ENCODE data around the gene UPK2.
A peak's percentile ranks its signal among the peaks of the same experiment; 100 is the strongest.

Gene UPK2

DNA sequence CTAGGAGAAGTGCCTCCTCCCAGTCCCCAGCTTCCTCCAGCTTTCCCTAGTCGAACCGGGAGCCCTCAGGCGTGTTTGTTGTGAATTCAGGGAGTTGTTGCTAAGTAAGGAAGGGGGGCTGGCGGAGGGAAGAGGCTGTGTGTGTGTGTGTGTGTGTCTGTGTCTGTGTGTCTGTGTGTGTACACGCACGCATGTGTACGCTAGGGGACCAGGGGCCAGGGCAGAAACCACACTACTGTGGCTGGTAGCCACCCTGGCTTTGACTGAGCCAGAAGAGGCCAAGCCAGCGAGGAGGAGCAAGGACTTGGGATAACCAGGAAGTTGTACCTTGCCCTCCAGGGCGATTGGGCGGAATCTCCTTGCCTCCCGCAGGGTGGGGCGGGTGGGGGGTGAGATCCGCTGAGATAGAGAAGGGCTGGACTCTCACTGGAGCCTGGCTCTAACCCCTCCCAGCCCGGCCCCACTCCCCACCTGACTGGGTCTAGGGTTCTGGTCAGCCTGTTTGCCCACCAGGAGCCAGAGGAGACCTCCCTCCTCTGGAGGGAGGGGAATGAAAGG lies 37.9 kb upstream of the UPK2 start:
- DNase-seq, result peak; percentile 74

DNA sequence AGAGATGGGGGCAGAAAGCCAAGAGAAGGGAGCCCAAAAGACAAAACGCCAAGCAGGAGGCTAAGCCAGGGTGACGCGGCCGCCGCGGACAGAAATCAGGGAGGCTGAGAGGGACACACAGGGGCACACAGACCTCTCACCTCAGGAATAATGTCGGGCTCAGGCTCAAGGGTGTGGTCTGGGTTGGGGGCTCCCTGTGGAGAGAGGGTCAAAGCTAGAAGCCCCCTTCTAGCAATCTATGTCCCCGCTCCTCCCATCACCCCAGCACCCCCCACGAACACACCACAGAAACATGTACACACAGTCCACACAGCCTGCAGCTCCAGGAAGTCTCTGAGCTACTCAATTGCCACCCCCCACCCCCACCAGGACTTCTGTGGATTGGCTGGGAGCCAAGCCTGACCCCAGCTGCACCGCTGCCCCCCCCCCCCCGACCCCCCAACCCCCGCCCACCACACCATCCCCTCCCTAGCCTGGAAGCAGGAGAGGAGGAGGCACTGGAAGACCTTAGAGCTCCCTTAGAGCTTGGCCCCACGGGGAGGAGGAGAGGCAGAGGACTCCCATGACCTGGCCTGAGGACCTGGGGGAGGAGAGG lies 37.3 kb upstream of the UPK2 start:
- DNase-seq, result no peak

DNA sequence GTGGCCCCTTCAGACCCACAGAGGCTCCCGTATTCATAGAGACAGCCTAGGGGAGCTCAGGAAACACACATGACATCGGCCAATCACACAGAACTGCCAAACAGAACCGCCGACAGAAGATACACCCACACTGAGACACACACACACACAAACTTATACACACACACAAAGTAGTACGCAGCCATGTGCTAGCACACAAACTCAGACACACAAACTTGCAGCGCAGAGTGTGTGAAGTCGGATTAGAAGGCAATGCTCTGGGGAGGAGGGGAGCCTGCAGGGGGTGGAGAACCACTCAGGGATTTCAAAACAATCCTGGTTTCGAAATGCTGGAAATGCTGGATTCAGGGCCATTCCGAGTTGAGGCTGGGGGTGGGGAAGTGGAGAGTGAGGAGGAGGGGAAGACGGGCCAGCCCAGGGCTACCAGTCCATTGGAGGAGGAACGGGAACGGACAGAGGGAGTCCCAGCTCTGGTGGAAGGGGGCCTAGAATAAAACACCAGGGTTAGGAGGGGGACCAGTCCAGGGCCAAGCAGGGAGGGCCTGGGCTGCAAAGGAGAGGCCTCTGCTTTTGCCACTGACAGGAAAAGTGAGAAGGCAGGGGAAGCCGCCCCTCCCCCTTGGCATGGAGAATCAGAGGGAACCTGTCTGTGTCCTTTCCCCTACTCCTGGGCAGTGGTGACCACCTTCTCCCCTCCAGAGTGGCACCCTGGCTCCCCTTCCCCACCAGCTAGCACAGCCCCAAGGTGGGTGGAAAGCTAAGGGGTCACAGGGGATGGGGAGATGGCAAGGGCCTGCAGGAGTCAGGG lies 34.8 kb upstream of the UPK2 start:
- DNase-seq, result no peak

DNA sequence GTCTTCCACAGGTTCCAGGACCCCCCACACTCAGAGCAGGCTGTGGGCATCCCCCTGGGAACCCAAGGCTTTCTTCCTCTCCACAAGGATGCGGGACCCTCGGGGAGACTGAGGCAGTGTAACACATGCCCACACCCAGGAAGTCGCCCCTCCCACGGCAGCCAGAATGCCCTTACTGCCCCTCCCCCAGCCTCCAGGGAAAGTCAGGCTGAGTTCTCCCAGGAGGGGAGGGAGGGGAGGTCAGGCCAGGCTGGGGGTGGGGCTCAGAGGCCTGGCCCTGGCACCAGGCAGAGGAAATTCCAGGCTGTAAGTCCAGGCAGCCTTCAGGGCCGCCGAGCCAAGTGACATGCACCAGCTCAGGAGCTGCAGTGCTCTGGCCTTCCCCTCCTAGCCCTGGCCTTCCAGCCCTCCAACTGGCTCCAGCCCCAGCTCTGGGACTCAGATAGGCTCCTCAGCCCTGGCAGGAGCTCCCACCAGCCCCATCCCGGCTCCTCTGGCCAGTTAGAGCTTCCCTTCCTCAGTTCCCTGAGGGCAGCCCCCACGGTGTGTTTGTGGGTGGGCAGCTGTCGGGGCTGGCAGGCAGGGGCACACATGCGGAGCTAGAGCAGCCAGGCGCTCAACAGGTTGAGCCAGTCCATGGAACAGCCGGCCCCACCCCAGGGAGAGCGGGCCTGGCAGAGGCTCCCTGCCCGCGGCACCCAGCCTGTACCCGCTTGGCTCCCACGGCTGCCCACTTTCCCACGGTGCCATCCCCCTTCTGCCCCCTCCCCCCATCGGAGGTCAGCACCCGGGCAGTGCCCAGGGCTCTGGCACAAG lies 34.0 kb upstream of the UPK2 start:
- no peak for DNase-seq

DNA sequence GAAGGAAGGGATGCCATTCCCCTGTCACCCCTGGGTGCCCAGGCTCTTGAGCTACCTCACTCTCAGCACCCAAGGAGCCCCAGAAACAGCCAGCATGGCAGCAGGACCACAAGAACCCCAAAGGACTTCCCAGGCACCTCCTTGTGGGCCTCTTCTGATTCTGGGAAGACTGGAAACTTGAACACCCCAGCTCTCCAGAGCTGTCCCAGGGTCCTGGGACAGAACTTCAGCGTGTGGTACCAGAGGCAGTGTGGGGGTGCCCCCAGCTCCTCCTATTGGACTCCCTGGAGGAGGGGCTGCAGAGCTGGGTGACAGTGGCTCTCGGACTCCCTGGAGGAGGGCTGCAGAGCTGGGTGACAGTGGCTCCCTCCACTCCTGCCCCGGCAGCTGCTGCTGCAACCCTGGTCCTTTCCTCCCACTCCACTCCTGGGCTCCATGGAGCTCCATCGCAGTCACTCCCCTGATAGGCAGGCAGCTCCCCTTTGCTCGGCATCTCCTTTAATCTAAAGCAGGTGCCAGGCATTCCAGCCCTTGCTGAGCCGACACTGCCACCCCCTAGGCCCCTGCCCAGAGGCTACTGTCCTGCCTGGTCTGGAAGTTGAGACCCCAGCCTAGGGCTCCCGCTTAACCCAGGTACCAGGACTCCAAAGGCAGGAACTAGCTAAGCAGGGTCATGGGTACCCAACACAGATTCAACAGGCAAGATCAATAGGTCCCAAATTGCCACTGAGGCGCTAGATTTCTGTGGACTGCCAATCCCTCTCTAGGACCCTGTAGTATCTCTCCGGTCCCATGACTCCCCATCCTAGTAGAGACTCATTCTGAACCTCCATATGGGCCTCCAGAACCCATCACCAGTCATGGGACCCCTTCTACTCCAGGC lies 33.1 kb upstream of the UPK2 start:
- no peak for DNase-seq

DNA sequence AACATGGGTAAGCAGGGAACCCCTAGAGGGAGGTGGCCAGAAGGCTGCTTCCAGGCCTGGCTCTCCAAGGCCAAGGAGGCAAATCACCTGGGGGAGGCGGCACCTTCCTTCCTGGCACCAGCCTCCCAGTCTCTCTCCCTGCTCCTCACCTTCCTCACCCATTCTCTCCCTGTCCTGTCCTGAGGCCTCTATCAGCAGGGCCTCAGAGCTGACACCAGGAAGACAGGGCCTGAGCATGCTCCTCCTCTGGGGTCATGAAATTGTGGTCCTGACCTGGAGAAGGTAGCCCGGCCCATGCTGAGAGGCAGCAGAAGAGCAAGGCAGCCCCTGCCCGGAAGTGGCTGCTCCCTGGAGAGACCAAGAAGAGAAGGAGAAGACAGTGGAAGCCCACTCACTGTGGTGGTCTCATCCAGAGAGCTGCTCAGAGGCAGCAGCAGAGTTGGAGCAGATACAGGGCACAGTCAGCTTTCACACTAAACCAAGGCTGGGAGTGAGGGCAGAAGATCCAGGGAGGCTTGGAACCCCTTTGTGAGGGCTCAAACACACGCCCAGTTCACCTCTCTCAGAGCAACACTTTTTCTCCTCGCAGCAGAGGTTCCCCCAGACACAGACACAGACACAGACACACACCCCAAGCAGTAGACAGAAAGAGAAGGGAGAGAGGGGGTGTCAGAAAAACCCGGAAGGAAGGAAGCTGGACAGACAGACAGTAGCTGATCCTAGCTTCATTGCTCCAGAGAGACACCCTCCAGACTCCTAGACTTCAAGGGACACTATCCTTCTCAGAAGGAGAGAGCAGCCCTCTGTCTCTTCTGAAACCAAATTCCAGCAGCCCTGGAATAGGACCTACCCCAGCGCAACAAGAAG lies 32.1 kb upstream of the UPK2 start:
- peak; percentile 54 for DNase-seq

DNA sequence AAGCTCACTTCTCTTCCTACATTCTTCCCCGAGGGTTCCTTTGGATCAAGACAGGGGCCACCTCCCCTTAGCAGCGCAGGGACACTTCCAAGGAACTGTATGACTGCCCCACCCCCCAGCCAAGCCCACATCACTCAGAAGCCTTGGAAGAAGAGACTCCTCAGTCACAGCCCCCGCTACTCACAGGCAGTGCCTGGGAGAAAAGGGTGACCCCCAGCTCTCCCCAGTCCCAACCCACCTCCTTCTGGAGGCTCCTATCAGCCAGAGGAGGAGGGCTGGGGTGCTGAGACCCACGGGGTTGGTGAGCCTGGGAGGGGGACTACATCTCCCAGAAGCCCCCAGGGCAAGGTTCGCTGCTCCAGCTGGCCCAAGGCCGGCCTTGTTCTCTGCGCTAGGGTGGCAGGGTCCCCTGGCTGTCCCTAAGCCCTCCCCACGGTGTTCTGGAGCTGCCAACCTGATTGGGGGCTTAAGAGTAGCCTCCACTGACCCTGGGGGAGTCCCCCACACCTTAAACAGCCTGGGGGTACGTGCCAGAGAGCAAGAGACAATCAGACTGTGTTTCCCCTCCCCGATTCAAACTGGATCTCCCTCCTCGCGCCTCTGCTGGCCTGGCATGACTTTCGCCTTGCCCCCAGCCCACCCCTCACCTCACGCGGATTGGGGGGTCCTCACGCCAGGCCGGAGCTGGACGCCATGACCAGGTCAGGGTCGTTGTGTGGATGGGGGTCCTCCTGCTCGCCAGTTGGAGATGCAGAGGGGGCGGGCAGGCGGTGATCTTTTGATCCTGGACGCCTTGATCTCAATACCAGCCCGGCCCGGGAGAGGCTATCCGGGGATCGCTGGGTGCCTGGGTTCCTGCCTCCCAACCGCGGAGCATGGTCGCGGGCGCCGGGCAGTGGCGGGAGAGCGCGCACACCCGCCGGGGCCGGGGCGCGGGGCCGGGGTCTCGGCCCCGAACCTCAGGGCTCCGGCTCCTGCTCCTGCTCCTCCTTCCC lies 31.2 kb upstream of the UPK2 start:
- DNase-seq, result peak; percentile 49

DNA sequence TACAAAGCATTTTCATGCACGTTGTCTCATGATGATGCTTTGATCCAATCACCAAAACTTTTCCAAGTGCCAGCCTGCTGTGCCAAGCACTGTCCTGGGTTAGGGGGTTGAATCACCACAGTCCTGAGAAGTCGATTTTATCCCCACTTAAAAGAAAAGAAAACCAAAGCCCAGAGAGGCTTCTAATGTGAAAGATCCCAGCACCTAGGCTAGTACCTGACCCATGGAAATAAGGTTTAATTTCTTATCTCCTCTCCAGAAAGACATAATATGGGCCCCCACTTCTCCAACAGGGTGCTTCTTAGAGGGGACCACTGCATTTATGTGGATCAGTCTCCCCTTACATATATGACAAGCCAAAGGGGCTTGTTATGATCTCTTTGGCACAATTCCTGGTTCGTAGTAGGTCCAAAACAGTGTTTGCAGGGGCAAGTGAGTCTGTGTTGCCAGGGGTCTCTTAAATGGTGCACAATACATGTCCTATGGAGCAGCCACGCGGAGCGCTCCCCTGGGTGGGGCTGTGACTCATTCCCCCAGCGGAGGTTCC lies 28.5 kb upstream of the UPK2 start:
- DNase-seq, result no peak

DNA sequence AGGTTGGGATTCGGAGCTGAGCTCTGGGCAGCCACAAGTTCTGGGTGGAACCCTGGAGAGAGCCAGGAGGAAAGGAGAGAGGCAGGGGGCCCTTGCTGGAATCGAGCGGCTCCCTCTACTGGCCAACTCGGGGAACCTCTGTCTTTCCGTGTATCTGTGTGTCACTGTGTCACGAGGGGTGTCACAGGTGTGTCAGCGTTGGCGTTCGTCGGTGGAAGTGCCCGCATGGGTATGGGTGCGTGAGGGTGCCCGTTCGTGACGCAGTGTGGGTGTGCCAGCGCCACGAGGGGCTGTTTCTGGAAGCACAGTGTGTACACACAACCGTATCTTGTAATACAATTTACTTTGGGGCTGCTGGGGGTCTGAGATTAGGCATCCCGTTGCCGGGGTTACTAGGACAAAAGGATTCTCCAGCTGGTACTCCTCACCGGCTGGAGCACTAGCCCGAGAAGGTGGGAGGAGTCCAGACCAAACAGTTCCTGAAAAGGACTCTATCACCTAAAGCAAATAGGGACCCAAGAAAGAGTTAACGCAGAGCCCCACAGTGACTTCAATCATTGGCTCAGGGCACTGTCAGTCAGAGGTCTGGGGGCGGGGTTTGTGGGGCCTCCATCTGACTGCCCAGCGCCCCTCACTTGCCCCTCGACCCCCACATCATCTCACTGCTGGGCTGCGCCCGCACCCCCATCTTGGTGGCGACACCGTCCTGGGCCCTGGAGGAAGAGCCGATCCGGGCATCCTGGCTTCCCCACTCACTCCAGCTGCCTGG lies 27.8 kb upstream of the UPK2 start:
- peak; percentile 96 for DNase-seq

DNA sequence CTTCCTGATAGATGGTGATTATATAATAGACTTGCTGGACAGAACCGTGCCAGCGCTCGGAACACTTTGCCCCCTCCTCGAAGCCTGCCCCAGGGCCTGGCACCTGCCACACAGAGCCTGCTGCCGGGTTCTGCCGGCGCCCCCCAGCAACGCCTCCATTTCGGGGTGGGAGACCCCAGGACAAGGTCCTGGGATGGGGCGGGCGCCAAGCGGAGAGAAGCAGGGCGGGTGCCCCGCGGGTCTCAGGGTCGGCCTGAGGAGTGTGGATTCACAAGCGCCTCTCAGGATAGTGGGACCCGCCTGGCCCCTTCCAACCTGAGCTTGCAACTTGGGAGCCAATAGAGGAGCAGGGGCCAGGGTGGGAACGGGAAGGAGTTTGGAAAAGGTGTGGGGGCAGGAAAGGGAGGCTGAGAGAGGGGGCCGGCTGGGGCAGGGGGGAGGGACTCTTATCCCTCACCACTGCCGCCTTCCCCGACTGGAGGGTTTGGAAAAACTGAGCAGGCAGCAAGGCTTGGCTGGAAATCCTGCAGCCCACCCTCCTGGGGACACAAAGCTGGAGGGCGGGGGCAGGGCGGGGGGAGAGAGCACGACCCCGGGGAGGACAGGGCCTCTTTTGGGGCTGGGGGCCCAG lies 27.1 kb upstream of the UPK2 start:
- no peak for DNase-seq

DNA sequence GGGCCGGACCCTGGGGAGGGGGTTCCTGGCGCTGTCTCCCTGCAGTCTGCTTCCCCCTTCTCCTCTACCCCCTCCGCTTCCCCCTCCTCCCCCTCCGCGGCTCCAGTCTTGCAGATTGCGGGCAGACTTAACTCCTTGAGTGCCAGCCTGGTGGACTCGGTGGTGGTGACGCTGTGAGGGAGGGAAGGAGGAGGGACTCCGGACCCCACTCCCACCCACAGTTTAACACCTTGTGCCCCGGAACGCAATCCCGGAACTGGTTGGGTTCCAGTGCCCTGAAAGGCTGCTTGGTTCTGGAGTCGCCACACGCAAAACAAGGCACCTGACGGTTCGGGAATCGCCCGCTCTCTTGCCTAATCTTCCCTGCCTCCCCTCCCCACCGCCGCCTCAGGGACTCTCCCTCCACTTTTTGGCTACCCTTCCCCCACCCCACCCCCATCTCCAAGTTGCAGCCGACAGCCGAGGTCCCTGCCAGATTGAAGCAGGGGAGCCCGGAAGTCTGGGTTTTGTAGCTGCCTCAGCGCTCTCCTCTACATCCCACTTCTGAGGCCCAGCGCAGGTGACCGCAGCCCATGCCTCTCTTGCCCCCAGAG lies 26.5 kb upstream of the UPK2 start:
- peak; percentile 87 for DNase-seq

DNA sequence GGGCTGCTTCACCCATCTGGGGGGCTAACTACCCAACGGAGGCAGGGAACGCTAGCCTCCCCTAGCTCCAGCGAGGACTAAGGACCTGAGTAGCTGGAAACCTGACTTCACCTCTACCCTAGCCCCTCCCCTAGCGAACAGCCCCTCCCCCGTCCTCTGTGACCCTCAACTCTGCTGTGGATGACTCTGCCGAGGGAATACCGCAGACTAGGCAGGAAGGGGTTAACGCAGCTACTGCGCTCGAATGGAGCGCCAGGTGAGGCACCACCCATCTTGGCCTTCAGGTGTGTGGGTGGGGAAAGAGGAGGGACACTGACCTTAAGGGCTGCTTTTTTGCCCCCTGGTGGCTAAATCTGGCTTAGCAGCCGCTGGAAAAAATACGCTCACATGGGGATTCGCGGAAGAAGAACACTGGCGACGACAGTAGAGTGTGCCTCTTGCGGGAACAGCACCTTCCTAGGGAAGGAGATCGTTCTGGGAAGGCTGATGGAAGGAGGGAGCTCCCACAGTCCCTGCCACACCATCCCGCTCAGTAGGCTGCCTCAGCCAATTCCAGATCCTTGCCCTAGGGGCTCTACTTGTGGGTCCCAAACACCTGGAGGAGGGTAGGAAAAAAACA lies 25.9 kb upstream of the UPK2 start:
- peak; percentile 86 for DNase-seq

DNA sequence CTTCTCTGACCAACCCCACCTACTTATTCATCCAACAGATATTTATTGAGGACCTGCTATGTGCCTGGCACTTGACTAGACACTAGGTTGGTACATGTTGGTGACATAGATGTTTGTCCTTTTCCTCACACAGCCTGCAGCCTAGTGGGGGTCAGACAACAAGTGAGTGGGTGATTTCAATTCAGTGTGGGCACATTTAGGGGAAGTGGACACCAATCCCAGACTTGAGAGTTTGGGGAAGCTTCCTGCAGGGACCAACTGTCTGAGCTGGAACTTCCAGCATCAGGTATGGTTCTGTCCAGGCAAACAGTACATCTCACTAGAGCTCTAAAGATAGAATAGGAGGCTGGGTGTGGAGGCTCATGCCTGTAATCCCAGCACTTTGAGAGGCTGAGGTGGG lies 24.5 kb upstream of the UPK2 start:
- DNase-seq, result no peak

DNA sequence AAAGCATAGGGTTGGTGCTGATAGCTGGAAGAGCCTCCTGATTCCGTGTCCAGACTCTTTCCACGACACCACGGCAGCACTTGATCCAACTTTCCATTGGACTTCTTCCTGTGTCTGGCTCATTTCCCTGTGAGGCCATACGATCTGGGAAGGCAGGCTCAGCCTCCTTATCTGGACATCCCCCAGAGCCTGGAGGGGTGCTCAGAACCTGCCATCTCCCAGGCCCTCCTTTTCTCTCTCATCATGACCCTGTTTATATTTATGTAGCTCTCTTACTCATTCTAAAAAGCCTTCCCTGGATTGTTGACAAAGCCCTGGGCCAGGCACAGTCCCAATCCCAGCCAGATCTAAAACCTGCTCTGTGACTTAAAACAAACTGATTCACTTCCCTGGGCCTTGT lies 22.6 kb upstream of the UPK2 start:
- no peak for DNase-seq

DNA sequence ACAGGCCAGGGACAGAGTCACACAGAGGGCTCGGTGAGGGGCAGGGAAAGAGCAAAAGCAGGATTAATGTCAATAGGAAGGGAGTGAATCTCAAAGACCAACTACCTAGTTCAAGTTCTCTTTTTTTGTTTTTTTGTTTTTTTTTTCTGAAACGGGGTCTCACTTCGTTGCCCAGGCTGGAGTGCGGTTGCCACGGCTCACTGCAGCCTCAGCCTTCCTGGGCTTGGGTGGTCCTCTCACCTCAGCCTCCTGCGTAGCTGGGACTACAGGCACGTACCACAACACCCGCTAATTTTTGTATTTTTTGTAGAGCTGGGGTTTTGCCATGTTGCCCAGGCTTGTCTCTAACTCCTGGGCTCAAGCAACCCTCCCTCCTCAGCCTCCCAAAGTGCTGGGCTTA lies 20.7 kb upstream of the UPK2 start:
- peak; percentile 34 for DNase-seq

DNA sequence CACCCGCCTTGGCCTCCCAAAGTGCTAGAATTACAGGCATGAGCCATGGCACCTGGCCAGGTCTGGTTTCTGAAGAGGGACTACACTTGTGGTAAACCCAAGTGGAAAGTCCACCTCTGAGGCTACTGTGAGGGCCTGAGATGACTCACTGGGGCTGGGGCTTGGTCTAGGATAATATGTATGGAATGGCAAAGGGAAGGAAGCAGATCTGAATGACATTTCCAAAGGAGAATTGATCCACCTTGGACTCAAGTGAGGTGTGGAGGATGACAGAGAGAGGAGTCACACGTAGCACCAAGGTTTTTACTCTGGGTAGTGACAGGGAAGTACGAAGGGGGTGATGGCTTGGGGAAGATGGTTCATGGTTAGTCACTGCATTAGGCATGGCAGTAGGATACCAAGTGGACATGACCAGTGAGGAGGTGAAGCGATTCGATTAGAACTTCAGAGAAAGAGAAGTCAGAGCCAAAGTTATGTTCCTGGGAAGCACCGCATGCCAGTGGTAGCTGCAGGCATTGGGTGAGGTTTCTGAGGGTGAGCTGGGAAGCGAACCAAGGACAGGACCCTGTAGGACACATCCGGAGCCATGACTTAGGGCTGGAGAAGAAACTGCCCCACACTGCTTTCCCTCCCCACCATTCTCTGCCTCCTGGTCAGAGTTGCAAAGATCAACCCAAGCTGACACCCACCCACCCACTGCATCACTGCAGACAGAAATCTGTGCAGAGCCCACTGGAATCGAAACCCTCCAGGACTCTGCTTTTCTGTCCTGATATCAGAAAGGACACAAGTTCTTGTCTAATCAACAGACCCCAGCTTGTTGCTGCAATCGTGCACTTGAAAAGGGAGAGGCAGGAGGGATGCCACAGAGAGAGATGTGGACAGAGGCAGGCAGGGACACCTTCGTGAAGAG lies 17.4 kb upstream of the UPK2 start:
- DNase-seq, result no peak
